AG04449 (cell line): ENCODE data around the gene FMN2.

Experiments
- CTCF ChIA-PET: fragments of 350-600 bp; formaldehyde crosslinking; extraction: SDS; loops from one replicate; lab custom pipeline; 2021; ENCODE audit warnings: antibody characterized with exemption; lab: Yijun Ruan, JAX
- POLR2A ChIA-PET: fragments of 400-600, 350-600 bp; formaldehyde crosslinking; extraction: SDS; loops from one replicate; lab custom pipeline; 2020; ENCODE audit warnings: antibody characterized with exemption, inconsistent platforms; lab: Yijun Ruan, JAX
- DNase-seq: peaks from one replicate; pipeline ENCODE4 v3.0.0-alpha.2; 2010; ENCODE audit warnings: low read depth, low spot score
- H3K4me3 ChIP-seq: 2 replicates; pipeline ENCODE4 v1.5.1; 2011; ENCODE audit warnings: low read depth, mild to moderate bottlenecking, control low read depth, low read length
- CTCF ChIP-seq: IDR thresholded peaks from one replicate; pipeline ENCODE4 v1.5.1; 2011; ENCODE audit warnings: mild to moderate bottlenecking, moderate library complexity, low read length, control low read depth, inconsistent platforms; ENCODE audit not compliant: insufficient read depth; ENCODE audit errors: missing control alignments

FMN2 gene

GRCh38 chr1:240417317-240417716 lies 325.6 kb downstream of the FMN2 start:
- no peak overlapping the region for H3K4me3 ChIP-seq
- ChIA-PET CTCF (interaction anchor here (0.5 kb wide), 1 partner anchor 224 kb away, joined by 3 read pairs; no protein-coding TSS in a partner anchor), POLR2A (interaction anchor here (0.7 kb wide), 1 partner anchor 67 kb away, joined by 3 read pairs; no protein-coding TSS in a partner anchor)
- DNase-seq = no peak
- TF ChIP-seq CTCF = no peak

GRCh38 chr1:240420766-240421165 lies 329.1 kb downstream of the FMN2 start:
- no peak for DNase-seq
- CTCF ChIA-PET = interaction anchor here (0.7 to 1.9 kb wide), 3 partner anchors 38 to 272 kb away, joined by 3 to 4 read pairs (median 3); no protein-coding TSS in a partner anchor
- TF ChIP-seq CTCF = no peak
- POLR2A ChIA-PET = no interaction called here
- no peak overlapping the region for H3K4me3 ChIP-seq

GRCh38 chr1:240423246-240423924 lies 331.7 kb downstream of the FMN2 start:
- CTCF ChIA-PET = interaction anchor here (1.0 to 1.4 kb wide), 2 partner anchors 23 to 34 kb away, joined by 3 read pairs; no protein-coding TSS in a partner anchor
- no peak for TF ChIP-seq CTCF
- POLR2A ChIA-PET = no interaction called here
- H3K4me3 ChIP-seq = no peak overlapping the region
- no peak for DNase-seq

GRCh38 chr1:240424740-240425464 lies 333.2 kb downstream of the FMN2 start:
- ChIA-PET POLR2A (interaction anchor here (0.6 kb wide), 1 partner anchor 54 kb away, joined by 3 read pairs; no protein-coding TSS in a partner anchor), CTCF (interaction anchor here (1.0 to 1.4 kb wide), 3 partner anchors 22 to 266 kb away, joined by 3 read pairs; no protein-coding TSS in a partner anchor)
- no peak overlapping the region for H3K4me3 ChIP-seq
- no peak for DNase-seq
- no peak for TF ChIP-seq CTCF

GRCh38 chr1:240426051-240426450 lies 334.4 kb downstream of the FMN2 start:
- ChIA-PET CTCF (no interaction called here), POLR2A (interaction anchor here (0.6 kb wide), 1 partner anchor 11 kb away, joined by 3 read pairs; no protein-coding TSS in a partner anchor)
- TF ChIP-seq CTCF = no peak
- no peak overlapping the region for H3K4me3 ChIP-seq
- DNase-seq = no peak
